ENCODE measurements around the gene HMX1.

HMX1 gene

DNA sequence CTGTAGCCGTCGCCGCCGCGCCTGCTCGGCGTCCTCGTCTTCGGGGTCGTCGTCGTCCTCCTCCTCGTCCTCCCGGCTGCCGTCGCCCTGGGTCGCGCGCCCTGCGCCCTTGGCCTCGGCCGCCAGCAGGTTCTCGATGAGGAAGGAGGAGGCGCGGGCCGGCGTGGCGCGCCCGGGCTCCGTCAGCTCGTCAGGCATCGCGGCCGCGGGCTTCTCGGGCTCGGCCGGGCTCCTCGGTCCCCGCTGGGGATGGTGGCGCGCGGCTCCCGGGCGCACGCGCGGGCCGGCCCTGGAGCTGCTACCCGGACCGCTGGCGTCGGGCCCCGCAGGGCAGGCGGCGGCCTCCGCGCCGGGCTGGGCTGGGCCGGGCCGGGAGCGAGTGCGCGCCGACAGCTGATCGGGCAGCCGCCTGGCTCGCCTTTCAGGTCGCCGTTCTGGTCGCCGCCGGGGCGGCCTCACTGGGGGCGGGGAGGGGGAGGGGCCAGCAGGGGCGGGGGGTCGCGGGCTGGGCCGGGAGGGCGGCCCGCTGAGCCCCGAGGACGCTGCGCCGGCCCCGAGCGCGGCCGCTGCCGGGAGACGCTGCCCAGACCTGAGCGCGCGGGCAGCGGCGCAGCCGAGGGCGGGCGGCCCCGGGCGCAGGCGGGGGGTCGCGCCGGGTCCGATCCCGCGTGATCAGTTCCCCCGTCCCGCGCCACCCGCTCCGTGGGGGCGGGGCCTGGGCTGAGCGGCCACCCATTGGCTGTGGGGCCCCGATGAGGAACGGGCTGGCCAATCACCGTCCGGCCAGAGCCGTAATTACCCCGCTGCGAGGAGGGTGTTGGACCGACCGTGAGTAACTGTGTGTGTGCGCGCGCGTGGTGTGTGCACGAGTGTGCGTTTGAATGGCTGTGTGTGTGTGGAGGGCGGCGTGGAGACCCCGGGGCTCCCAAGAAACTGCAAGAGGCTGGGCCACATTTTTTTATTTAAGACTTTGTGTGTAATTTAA is at the start of gene HMX1:
TSS of gene HMX1 (minus strand) at position 423 of the 985 bp plus-strand sequence. CDS start at position 198, 225 bp downstream.
- DNase-seq (ENCODE audit: low spot score): peak; percentile 72

DNA sequence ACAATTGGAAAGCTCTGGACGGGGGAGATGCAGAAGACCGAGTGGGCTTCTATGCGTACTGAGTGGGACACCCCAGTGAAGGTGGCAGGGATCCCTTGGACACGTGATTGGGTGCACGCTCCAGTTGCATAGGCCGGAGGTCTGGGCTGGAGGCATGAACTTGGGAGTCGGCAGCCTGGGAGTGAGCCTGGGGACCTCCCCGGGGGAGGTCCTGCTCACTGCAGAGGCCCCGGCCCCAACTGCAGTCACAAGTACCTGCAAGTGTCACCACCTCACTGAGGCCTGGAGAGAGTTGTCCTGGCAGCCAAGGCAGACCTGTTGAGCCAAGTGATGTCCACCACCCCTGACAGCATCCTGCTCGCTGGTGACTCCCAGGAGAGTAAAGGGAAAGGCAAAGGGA is 49.3 kb upstream of the HMX1 start:
- no peak for DNase-seq (ENCODE audit: low spot score)

GRCh38 chr4:8920289-8920965 is 48.8 kb upstream of the HMX1 start:
- DNase-seq (ENCODE audit: low spot score): no peak

GRCh38 chr4:8919651-8920288 is 48.1 kb upstream of the HMX1 start:
- DNase-seq (ENCODE audit: low spot score): no peak

- peak; percentile 29 for DNase-seq (ENCODE audit: low spot score)
Observed at GRCh38 chr4:8917868-8918783, 46.5 kb upstream of the HMX1 start.

DNA sequence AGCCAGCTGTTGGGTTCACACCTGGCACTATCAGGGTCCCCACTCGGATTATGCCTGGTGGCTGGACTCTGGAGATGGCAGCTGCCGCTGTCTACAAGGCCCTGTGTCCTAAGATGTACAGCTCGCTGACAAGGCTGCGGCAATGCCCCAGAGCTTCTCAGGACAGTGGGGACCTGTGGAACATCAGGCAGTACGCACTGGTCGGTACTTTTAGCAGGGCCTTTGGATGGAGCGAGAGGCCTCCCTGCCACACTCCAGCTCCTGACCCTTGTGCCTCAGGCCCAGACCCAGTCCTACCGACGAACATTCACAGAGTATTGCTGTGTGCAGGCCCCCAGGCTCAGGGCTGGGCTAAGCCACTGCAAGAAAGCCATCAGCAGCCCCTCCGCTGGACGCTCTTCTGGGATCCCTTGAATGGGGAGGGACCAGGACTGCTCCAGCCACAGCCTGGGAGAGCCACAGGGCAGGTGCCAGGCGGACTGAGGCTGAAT is 45.7 kb upstream of the HMX1 start:
- no peak for DNase-seq (ENCODE audit: low spot score)

- no peak for DNase-seq (ENCODE audit: low spot score)
Observed at GRCh38 chr4:8916906-8917305, 45.3 kb upstream of the HMX1 start.

DNA sequence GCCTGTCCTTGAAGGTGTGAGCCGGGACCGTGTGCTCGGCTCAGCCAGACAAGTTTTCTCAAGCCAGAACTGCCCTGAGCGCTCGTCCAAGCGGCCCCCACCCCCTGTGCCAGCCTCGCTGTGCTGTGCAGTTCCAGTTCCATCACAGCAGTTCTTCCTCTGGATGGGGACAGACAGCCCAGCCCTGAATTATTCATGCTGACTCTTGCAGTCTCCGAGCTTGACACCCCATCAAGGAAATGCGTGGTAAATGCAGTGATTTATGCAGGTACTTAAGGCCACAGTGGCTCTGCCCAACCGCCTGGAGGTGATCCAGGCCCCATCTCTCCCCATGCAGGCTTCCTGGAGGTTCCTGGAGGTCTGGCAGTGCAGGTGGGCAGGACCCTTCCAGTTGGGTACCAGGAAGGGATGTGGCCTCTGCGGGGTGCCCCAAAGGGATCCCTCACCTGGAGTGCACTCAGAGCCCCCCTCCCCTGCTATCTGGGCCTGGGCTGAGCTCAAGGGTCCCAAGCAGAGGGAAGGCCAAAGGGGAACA is 44.8 kb upstream of the HMX1 start:
- no peak for DNase-seq (ENCODE audit: low spot score)

- no peak for DNase-seq (ENCODE audit: low spot score)
Observed at GRCh38 chr4:8915201-8916200, 43.9 kb upstream of the HMX1 start.

GRCh38 chr4:8914461-8915171 is 43.0 kb upstream of the HMX1 start:
- no peak for DNase-seq (ENCODE audit: low spot score)

- DNase-seq (ENCODE audit: low spot score): no peak
Observed at GRCh38 chr4:8913858-8914460, 42.3 kb upstream of the HMX1 start.

DNA sequence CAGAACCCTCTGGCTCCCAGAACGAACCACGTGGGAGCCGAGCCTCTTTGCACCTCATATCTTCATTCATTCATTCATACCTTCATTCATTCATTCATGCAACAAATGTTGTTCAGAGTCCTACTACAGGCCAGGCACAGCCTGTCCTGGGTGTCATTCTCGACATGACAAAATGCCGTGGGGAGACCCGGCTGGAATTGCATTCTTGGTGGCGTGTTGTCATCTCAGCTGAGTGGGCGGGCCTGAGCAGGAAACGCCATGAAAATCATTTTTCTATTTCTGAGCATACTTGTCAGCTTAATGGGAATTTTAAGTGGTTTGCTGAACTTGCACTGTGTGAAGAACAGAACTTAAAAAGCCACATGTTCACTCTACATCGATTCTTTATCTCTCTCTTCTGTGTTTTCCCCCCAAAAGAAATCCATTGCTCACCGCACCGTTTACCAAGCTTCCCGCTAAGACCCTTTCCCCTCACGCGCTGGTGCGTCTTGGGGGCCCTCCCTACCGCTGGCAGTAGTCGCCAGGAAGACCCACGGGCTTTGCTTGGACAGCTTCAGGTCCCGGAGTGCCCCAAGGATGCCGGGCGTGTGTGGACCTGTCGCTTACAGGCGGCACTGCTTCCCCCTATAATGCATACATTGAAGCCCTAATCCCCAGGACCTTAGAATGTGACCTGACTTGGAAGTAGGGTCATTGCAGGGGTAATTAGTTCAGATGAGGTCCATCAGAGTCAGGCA is 41.6 kb upstream of the HMX1 start:
- DNase-seq (ENCODE audit: low spot score): no peak

DNA sequence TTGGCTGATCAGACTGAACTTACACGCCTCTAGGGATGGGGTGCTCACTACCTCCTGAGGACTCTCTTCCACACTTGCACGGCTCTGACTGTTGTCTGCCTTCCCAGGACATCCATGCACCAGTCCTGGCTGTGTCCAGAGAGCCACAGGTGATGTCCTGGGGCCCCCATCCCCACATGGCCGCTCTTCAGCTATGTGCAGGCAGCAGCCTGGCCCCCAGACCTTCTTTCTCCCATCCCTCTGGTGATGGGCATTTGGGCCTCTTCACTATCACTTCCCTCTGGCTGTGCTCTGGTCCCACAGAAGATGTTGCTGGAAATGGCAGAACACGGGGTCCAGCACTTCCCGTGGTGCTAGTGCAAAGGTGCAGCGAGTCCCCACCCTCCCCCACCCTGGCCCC is 40.9 kb upstream of the HMX1 start:
- no peak for DNase-seq (ENCODE audit: low spot score)

- no peak for DNase-seq (ENCODE audit: low spot score)
Observed at GRCh38 chr4:8912089-8912455, 40.4 kb upstream of the HMX1 start.

DNA sequence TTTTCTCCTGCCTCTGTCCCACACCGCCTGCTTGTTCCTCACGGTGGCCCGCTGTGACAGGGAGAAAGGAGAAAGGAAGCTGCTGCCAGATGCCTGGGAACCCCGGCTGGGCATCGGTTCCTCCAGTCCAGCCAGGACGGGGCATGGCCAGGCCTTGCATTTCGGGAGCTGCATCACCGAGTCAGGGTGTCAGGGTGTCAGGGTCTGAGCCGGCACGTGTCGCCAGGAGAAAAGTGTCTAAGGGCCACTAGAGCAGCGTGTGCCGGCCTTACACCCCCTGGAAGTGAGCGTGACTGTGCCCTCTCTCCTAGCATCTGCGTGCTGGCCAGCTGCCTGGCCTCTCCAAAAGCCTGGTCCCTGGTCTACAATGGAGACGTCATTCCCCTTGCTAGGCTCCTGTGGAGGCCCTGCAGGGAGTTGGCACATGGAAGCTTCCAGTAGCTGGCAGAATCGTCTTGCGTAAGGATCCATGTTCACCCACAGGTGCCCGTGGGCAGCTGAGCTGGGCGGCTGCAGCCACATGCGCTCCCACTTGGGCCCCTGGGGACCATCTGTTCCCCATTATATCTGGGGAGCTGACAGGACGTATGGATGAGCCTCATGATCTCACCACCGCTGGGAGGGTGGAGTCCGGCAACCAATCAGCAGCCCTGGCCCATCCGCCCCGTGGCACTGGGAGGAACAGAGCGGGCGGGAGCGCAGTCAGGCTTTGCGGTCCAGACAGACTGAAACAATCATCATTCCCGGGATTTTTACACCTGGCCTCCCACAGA is 39.9 kb upstream of the HMX1 start:
- DNase-seq (ENCODE audit: low spot score): no peak

DNA sequence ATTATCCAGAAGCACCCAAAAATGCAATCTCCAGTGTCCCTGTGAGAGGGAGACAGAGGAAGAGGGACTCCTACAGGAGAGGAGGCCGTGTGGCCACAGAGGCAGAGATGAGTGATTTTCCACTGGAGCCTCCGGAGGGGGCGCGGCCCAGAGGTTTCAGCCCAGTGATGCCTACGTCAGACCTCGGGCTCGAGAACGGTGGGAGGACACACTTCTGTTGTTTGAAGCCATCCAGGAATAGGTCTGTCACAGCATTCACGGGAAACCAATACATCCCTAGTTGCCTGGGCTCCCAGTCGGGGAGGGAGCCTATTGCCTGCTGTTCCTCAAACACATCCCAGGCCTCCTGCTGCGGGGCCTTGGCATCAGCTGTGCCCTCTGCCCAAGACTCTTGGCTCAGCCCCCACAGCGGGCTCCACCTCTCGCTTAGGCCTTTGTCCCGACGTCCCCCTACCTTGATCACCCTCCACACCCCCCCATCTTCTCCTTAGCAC is 39.2 kb upstream of the HMX1 start:
- no peak for DNase-seq (ENCODE audit: low spot score)
